A673 (cell line): ENCODE data around the gene PDE12. TPM values are rescaled to one million over a fixed set of nuclear protein-coding genes. Genes with fewer than 3 reads are reported as not detected.

Source experiments
- BruUV-seq: library from RNA; stranded (reverse); fragments of 400-500 nt; replicated peaks from 2 replicates; lab custom pipeline; 2021; lab: Mats Ljungman, UMichigan
- CTCF ChIA-PET: fragments of 300-600 bp; sonication (Branson Sonifier 250); formaldehyde crosslinking; loops from one replicate; lab custom pipeline; 2022; ENCODE audit warnings: antibody characterized with exemption; lab: Charles Lee
- POLR2A ChIA-PET: fragments of 300-600 bp; sonication (Branson Sonifier 250); formaldehyde crosslinking; loops from one replicate; lab custom pipeline; 2022; ENCODE audit warnings: antibody characterized with exemption; ENCODE audit not compliant: low non-redundant PET; lab: Charles Lee
- DNase-seq: peaks from one replicate; pipeline ENCODE4 v3.0.0-alpha.2; 2015; ENCODE audit warnings: low spot score
- H3K27ac ChIP-seq: fragments of 200-600 bp; sonication (generic); 2 replicates; pipeline ENCODE4 v1.5.1; 2016; ENCODE audit warnings: mixed run types, low read depth, mild to moderate bottlenecking, mixed read lengths, antibody characterized with exemption, low read length; ENCODE audit not compliant: poor library complexity, severe bottlenecking
- H3K27me3 ChIP-seq: fragments of 200-600 bp; sonication (generic); replicated peaks from 2 replicates; pipeline ENCODE4 v1.6.1; 2017; ENCODE audit warnings: mixed run types, low read depth, mild to moderate bottlenecking, mixed read lengths, antibody characterized with exemption, low read length; ENCODE audit not compliant: insufficient read depth, poor library complexity
- H3K36me3 ChIP-seq: fragments of 200-600 bp; sonication (generic); 2 replicates; pipeline ENCODE4 v1.6.1; 2016; ENCODE audit warnings: mixed run types, mild to moderate bottlenecking, mixed read lengths, antibody characterized with exemption, low read length; ENCODE audit not compliant: insufficient read depth, poor library complexity, severe bottlenecking
- H3K4me1 ChIP-seq: fragments of 200-600 bp; sonication (generic); 2 replicates; pipeline ENCODE4 v1.6.1; 2017; ENCODE audit warnings: mixed run types, mild to moderate bottlenecking, mixed read lengths, antibody characterized with exemption, low read length; ENCODE audit not compliant: insufficient read depth, poor library complexity, severe bottlenecking
- H3K4me3 ChIP-seq: fragments of 200-600 bp; sonication (generic); 2 replicates; pipeline ENCODE4 v1.5.1; 2016; ENCODE audit warnings: low read depth, mixed run types, mild to moderate bottlenecking, mixed read lengths, low read length; ENCODE audit not compliant: poor library complexity, severe bottlenecking
- H3K9me3 ChIP-seq: fragments of 200-600 bp; sonication (generic); 2 replicates; pipeline ENCODE4 v1.6.1; 2016; ENCODE audit warnings: mixed run types, low read depth, mild to moderate bottlenecking, mixed read lengths, antibody characterized with exemption, low read length; ENCODE audit not compliant: poor library complexity, severe bottlenecking
- EZH2 ChIP-seq: fragments of 200-600 bp; sonication (generic); IDR thresholded peaks from 2 replicates; pipeline ENCODE4 v1.6.1; 2017; ENCODE audit warnings: borderline replicate concordance, low read depth, mild to moderate bottlenecking, mixed read lengths, antibody characterized with exemption, low read length; ENCODE audit not compliant: poor library complexity, severe bottlenecking
- intact Hi-C: fragments of 100-400 bp; cut with micrococcal nuclease; formaldehyde crosslinking; loops from one replicate; pipeline ENCODE4 v1.10.0; 2022; ENCODE audit not compliant: unreplicated experiment
- total RNA-seq: library from RNA; stranded (reverse); gene quantifications from 2 replicates; pipeline ENCODE4 v1.2.3, GENCODE V29; 2021
- TF ChIP-seq, protein P1 (sequence below): fragments of 300-800, 200-600 bp; sonication (generic); conservative IDR thresholded peaks from 2 replicates; pipeline ENCODE4 v1.5.1; 2017; ENCODE audit warnings: low read depth, mild to moderate bottlenecking, antibody characterized with exemption, low read length, moderate library complexity, mixed read lengths

Gene PDE12
- total RNA-seq, 1 experiment from 2014 or later, result 15.3 TPM

DNA sequence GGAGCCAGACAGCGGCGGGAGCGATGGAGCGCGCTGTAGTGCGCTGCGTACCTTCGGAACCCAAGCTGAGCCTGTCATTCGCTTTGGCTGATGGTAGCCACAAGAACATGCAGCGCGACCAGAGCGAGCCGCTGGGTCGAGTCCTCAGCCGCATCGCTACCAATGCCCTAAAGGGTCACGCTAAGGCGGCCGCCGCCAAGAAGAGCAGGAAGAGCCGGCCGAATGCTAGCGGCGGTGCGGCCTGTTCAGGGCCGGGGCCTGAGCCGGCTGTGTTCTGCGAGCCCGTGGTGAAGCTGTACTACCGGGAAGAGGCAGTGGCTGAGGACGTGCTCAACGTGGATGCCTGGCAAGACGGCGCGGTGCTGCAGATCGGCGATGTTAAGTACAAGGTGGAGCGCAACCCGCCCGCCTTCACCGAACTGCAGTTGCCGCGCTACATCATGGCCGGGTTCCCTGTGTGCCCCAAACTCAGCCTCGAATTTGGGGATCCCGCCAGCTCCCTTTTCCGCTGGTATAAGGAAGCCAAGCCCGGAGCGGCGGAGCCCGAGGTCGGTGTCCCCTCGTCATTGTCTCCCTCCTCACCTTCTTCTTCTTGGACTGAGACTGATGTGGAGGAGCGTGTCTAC, 498 bp downstream of the PDE12 start:
- H3K9me3 ChIP-seq, result no peaks in the 10 kb centered on the region
- intact Hi-C loops, result no loop called here
- ChIA-PET POLR2A (no interaction called here), CTCF (no interaction called here)
- H3K27ac ChIP-seq, result peak overlapping the region; percentile 91
- no peaks in the 10 kb centered on the region for H3K36me3 ChIP-seq
- peak; percentile 2 for DNase-seq
- TF ChIP-seq EZH2, result no peak
- TF ChIP-seq, protein P1, sequence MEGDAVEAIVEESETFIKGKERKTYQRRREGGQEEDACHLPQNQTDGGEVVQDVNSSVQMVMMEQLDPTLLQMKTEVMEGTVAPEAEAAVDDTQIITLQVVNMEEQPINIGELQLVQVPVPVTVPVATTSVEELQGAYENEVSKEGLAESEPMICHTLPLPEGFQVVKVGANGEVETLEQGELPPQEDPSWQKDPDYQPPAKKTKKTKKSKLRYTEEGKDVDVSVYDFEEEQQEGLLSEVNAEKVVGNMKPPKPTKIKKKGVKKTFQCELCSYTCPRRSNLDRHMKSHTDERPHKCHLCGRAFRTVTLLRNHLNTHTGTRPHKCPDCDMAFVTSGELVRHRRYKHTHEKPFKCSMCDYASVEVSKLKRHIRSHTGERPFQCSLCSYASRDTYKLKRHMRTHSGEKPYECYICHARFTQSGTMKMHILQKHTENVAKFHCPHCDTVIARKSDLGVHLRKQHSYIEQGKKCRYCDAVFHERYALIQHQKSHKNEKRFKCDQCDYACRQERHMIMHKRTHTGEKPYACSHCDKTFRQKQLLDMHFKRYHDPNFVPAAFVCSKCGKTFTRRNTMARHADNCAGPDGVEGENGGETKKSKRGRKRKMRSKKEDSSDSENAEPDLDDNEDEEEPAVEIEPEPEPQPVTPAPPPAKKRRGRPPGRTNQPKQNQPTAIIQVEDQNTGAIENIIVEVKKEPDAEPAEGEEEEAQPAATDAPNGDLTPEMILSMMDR, result no peak
- H3K27me3 ChIP-seq, result no peaks in the 10 kb centered on the region
- no TSS peak for BruUV-seq
- H3K4me3 ChIP-seq, result peak overlapping the region; percentile 78
- H3K4me1 ChIP-seq, result peaks cover 3% of the 10 kb centered on the region

DNA sequence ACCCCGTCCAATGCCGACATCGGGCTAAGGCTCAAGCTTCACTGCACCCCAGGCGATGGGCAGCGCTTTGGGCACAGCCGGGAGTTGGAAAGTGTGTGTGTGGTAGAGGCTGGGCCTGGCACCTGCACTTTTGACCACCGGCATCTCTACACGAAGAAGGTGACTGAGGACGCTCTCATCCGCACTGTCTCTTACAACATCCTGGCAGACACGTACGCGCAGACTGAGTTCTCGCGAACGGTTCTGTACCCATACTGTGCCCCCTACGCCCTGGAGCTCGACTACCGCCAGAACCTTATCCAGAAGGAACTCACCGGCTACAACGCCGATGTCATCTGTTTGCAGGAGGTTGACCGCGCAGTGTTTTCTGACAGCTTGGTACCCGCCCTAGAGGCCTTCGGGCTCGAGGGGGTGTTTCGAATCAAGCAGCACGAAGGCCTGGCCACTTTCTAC, 1.0 kb downstream of the PDE12 start:
- no TSS peak for BruUV-seq
- no peaks in the 10 kb centered on the region for H3K36me3 ChIP-seq
- POLR2A ChIA-PET, result no interaction called here
- H3K27me3 ChIP-seq, result no peaks in the 10 kb centered on the region
- DNase-seq, result peak; percentile 3
- TF ChIP-seq, protein P1, result no peak
- no peak for TF ChIP-seq EZH2
- no peaks in the 10 kb centered on the region for H3K9me3 ChIP-seq
- H3K4me3 ChIP-seq, result peak overlapping the region; percentile 78
- peak overlapping the region; percentile 91 for H3K27ac ChIP-seq
- peaks cover 3% of the 10 kb centered on the region for H3K4me1 ChIP-seq
- CTCF ChIA-PET, result no interaction called here
- intact Hi-C loops, result no loop called here

DNA sequence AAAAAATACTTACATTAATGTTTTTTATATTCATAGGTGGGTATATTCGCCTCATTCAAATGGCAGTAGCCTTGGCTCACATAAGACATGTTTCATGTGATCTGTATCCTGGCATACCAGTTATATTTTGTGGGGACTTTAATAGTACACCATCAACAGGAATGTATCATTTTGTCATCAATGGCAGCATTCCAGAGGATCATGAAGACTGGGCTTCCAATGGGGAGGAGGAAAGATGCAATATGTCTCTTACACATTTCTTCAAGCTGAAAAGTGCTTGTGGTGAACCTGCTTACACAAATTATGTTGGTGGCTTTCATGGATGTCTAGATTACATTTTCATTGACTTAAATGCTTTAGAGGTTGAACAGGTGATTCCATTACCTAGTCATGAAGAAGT, 3.5 kb downstream of the PDE12 start:
- TSS peak; percentile 8 for BruUV-seq
- peak; percentile 2 for DNase-seq
- no peak for TF ChIP-seq EZH2
- TF ChIP-seq, protein P1, result no peak
- Histone ChIP-seq H3K4me1 (peaks cover 3% of the 10 kb centered on the region), H3K27me3 (no peaks in the 10 kb centered on the region), H3K9me3 (no peaks in the 10 kb centered on the region), H3K4me3 (no peak overlapping the region), H3K36me3 (no peaks in the 10 kb centered on the region), H3K27ac (no peak overlapping the region)
- intact Hi-C loops, result no loop called here
- ChIA-PET POLR2A (no interaction called here), CTCF (no interaction called here)
